ENCODE results near the gene CEP350. TPM values are rescaled to one million over a fixed set of nuclear protein-coding genes. Genes with fewer than 3 reads are reported as not detected.

The CEP350 gene
- total RNA-seq, 1 experiment from 2014 or later = 17.1 TPM

Other genes with a start within 250 kb of the CEP350 start
- gene FAM163A, start 211.5 kb upstream of the CEP350 start, total RNA-seq (2014; rRNA removed) = not detected in 2 replicates
- 28.9 and 29.6 TPM in 2 replicates for gene TOR1AIP2, start 77.0 kb upstream of the CEP350 start, total RNA-seq (2014; rRNA removed)
- gene TOR1AIP1, start 72.5 kb upstream of the CEP350 start, total RNA-seq (2014; rRNA removed) = 14.8 and 21.3 TPM in 2 replicates
- 192 and 237 TPM in 2 replicates for gene QSOX1, start 200.1 kb downstream of the CEP350 start, total RNA-seq (2014; rRNA removed)

All from PC-3 (cell line).